Measurements from ENCODE around the gene KRT72.

Gene KRT72

DNA sequence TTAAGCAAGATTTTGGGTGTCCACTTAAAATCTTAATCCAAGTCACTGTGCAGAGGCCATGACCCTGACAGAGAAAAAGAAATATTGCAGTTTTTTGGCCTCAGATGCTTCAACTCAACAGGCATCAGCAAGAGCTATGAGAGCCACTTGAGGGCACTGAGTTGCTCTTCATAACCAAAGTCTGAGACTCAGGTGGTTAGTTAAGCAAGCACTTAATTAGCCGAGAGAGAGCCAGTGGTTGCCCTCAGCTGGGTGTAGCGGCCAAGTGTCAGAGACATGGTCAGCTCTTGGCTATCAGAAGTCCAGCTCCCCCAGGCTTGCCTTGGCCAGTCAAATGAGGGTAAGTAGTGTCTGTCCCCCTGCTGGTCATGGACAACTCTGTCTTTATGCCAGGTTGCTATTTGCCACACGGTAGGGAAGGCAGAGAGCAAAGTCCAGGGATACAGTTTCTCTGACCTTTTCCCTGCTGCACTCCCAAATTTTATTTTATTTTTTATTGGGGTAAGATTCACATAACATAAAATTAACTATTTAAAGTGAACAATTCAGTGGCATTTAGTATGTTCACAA is 39.3 kb downstream of the KRT72 start:
- no peak for TF ChIP-seq SPI1 (IDR thresholded peaks at IDR 0.05; ENCODE audit: borderline replicate concordance, low read depth)
- TF ChIP-seq GABPA (IDR thresholded peaks at IDR 0.05; ENCODE audit: low read depth): no peak
- TF ChIP-seq, protein P1, sequence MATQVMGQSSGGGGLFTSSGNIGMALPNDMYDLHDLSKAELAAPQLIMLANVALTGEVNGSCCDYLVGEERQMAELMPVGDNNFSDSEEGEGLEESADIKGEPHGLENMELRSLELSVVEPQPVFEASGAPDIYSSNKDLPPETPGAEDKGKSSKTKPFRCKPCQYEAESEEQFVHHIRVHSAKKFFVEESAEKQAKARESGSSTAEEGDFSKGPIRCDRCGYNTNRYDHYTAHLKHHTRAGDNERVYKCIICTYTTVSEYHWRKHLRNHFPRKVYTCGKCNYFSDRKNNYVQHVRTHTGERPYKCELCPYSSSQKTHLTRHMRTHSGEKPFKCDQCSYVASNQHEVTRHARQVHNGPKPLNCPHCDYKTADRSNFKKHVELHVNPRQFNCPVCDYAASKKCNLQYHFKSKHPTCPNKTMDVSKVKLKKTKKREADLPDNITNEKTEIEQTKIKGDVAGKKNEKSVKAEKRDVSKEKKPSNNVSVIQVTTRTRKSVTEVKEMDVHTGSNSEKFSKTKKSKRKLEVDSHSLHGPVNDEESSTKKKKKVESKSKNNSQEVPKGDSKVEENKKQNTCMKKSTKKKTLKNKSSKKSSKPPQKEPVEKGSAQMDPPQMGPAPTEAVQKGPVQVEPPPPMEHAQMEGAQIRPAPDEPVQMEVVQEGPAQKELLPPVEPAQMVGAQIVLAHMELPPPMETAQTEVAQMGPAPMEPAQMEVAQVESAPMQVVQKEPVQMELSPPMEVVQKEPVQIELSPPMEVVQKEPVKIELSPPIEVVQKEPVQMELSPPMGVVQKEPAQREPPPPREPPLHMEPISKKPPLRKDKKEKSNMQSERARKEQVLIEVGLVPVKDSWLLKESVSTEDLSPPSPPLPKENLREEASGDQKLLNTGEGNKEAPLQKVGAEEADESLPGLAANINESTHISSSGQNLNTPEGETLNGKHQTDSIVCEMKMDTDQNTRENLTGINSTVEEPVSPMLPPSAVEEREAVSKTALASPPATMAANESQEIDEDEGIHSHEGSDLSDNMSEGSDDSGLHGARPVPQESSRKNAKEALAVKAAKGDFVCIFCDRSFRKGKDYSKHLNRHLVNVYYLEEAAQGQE (IDR thresholded peaks at IDR 0.05; ENCODE audit: insufficient replicate concordance, low read depth): no peak
- TF ChIP-seq POLR2AphosphoS5 (IDR thresholded peaks at IDR 0.05; ENCODE audit: low read depth): no peak
- TF ChIP-seq, protein P2, sequence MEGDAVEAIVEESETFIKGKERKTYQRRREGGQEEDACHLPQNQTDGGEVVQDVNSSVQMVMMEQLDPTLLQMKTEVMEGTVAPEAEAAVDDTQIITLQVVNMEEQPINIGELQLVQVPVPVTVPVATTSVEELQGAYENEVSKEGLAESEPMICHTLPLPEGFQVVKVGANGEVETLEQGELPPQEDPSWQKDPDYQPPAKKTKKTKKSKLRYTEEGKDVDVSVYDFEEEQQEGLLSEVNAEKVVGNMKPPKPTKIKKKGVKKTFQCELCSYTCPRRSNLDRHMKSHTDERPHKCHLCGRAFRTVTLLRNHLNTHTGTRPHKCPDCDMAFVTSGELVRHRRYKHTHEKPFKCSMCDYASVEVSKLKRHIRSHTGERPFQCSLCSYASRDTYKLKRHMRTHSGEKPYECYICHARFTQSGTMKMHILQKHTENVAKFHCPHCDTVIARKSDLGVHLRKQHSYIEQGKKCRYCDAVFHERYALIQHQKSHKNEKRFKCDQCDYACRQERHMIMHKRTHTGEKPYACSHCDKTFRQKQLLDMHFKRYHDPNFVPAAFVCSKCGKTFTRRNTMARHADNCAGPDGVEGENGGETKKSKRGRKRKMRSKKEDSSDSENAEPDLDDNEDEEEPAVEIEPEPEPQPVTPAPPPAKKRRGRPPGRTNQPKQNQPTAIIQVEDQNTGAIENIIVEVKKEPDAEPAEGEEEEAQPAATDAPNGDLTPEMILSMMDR (IDR thresholded peaks at IDR 0.05; ENCODE audit: insufficient read depth, low read length): no peak
- Histone ChIP-seq H3K27me3 (ENCODE audit: insufficient read depth, poor library complexity, severe bottlenecking) (no peaks in the 10 kb centered on the region), H3K27ac (replicated peaks) (no peak overlapping the region), H3K4me3 (replicated peaks; ENCODE audit: insufficient read depth, low read length) (no peak overlapping the region)
- no peak for DNase-seq (ENCODE audit: low read depth in 1 of 2, low spot score in 1 of 2)

DNA sequence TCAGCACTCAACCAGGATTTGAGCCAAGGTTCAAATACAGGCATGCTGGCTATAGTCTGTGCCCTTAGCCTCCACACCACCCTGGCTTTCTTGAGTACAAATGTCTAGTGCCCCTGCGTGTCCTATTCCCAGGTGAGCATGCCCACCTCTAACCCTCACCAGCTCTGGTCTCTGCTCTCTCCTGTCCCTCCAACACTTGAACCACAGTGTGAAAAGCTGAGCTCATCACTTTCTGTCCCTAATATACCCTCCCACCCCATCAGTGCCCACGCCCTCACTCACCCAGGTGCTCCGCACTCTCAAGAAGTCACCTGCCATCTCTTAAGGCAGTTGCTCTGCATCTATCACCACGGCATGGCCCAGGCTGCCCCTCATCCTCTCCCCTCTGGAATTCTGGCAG is 41.3 kb downstream of the KRT72 start:
- H3K27ac ChIP-seq (replicated peaks): no peak overlapping the region
- DNase-seq (ENCODE audit: low read depth in 1 of 2, low spot score in 1 of 2): no peak
- H3K27me3 ChIP-seq (ENCODE audit: insufficient read depth, poor library complexity, severe bottlenecking): no peaks in the 10 kb centered on the region
- H3K4me3 ChIP-seq (replicated peaks; ENCODE audit: insufficient read depth, low read length): no peak overlapping the region
- TF ChIP-seq SPI1 (IDR thresholded peaks at IDR 0.05; ENCODE audit: borderline replicate concordance, low read depth) (no peak), GABPA (IDR thresholded peaks at IDR 0.05; ENCODE audit: low read depth) (no peak)

DNA sequence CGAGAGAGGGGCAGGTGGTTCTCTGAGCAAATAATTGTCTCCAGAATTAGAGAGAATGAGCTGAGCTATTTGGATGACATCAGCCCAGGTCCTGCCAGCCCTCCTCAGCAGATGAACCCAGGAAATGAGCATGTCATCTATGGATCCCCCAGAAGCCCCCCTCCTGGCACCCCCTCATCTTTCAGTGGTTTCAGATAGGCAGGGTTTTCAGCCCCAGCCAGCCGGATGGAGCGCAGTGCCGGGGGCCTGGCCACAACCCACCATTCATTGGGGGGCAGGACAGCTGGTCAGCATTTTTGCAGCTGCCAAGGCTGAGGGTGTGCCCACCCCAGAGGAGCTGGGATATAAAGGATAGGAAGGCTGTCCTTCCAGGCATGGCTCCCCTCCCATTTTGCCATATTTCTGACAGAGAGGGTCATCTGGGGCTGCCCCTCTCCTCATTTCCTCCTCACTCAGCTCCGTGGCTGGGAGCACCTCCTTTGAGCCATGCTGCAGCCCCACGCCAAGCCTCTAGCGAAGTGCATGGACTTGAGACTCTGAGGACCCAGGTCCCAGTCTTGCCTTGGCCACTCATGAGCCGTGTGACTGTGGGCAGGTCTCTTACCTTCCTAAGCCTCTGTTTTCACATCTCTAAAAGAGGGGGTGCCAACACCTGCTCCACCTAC is 42.4 kb downstream of the KRT72 start:
- H3K27me3 ChIP-seq (ENCODE audit: insufficient read depth, poor library complexity, severe bottlenecking): no peaks in the 10 kb centered on the region
- TF ChIP-seq, protein P1 (IDR thresholded peaks at IDR 0.05; ENCODE audit: insufficient replicate concordance, low read depth): no peak
- no peak for TF ChIP-seq SPI1 (IDR thresholded peaks at IDR 0.05; ENCODE audit: borderline replicate concordance, low read depth)

DNA sequence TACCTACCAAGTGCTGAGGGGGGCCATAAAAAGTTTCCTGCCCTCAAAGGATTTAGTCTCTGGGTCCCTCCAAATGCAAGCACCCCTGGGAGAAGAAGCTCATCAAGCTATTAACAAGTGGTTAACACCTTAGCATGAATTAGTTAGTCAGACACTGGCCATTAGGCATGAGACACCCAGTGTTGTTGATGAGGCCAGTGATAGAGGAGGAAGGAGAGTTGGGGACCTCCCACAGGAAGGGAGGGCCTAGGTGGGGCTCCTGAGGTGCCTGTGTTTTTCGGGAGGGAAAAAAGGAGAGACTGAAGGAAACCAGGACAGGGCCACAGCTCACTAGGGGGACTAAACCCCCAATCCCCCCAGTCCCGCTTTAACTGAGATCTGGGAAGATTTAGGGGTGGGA is 43.8 kb downstream of the KRT72 start:
- TF ChIP-seq, protein P1 (IDR thresholded peaks at IDR 0.05; ENCODE audit: insufficient replicate concordance, low read depth): no peak
- TF ChIP-seq GABPA (IDR thresholded peaks at IDR 0.05; ENCODE audit: low read depth): no peak
- TF ChIP-seq POLR2AphosphoS5 (IDR thresholded peaks at IDR 0.05; ENCODE audit: low read depth): no peak
- TF ChIP-seq, protein P2 (IDR thresholded peaks at IDR 0.05; ENCODE audit: insufficient read depth, low read length): no peak
- TF ChIP-seq SPI1 (IDR thresholded peaks at IDR 0.05; ENCODE audit: borderline replicate concordance, low read depth): no peak
- Histone ChIP-seq H3K4me3 (replicated peaks; ENCODE audit: insufficient read depth, low read length) (no peak overlapping the region), H3K27ac (replicated peaks) (no peak overlapping the region), H3K27me3 (ENCODE audit: insufficient read depth, poor library complexity, severe bottlenecking) (no peaks in the 10 kb centered on the region)
- DNase-seq (ENCODE audit: low read depth in 1 of 2, low spot score in 1 of 2): no peak

More for the DNA sequence above, 42.4 kb downstream of the KRT72 start:
- no peak for DNase-seq (ENCODE audit: low read depth in 1 of 2, low spot score in 1 of 2)
- Histone ChIP-seq H3K27ac (replicated peaks) (no peak overlapping the region), H3K4me3 (replicated peaks; ENCODE audit: insufficient read depth, low read length) (no peak overlapping the region)
